ENCODE results near the gene TWNK.
"Not testable (repeated sequence)": the region's sequence is repeated elsewhere in the genome, so short reads cannot be mapped to it uniquely, and the experiment has no call there.

Gene TWNK

DNA sequence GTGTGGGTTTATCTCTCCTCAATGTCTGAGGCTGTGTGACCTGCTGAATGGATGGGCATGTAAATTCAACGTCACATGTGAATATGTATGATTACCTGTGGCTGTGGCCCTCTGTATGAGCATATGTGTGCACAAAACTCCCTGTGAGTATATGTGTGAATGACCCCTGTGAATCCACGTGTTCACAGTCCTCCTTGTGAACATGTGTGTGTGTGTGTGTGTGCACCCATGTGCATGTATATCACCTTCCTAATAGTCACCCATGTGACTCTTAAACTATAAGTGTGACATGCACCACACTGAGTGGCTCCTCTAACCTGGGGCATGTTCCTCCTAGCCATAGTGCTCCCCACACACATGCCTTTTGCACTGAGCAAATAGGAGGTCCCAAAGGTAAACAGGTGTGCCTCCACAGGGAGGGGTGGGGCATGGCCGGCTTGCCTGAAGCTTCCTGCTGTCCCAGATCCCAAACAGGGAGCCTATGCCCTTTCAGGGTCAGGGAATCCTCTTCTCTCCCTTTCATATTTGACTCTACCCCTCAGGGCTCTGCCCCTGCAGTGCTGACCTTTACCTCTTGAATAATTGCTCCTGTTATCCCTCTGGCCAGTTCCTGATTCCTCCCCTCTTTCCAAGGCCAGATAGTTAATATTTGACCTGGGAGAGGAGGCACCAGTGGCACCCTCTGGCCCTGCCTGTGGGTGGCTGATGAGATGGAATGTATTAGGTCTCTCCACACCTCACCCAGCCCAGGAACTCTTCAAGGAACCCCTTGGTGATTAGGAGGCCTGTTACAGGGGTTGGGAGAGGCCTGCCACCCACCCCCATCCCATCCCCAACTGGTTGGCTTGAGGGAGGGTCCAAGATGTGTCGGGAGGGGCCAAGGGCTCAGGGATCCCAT lies 16.2 kb upstream of the TWNK start:
- Histone ChIP-seq H3K27ac (replicated peaks) (no peak overlapping the region), H3K4me3 (replicated peaks; ENCODE audit: insufficient read depth, low read length) (no peak overlapping the region), H3K27me3 (ENCODE audit: insufficient read depth, poor library complexity, severe bottlenecking) (no peaks in the 10 kb centered on the region)
- TF ChIP-seq, protein P1, sequence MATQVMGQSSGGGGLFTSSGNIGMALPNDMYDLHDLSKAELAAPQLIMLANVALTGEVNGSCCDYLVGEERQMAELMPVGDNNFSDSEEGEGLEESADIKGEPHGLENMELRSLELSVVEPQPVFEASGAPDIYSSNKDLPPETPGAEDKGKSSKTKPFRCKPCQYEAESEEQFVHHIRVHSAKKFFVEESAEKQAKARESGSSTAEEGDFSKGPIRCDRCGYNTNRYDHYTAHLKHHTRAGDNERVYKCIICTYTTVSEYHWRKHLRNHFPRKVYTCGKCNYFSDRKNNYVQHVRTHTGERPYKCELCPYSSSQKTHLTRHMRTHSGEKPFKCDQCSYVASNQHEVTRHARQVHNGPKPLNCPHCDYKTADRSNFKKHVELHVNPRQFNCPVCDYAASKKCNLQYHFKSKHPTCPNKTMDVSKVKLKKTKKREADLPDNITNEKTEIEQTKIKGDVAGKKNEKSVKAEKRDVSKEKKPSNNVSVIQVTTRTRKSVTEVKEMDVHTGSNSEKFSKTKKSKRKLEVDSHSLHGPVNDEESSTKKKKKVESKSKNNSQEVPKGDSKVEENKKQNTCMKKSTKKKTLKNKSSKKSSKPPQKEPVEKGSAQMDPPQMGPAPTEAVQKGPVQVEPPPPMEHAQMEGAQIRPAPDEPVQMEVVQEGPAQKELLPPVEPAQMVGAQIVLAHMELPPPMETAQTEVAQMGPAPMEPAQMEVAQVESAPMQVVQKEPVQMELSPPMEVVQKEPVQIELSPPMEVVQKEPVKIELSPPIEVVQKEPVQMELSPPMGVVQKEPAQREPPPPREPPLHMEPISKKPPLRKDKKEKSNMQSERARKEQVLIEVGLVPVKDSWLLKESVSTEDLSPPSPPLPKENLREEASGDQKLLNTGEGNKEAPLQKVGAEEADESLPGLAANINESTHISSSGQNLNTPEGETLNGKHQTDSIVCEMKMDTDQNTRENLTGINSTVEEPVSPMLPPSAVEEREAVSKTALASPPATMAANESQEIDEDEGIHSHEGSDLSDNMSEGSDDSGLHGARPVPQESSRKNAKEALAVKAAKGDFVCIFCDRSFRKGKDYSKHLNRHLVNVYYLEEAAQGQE (IDR thresholded peaks at IDR 0.05; ENCODE audit: insufficient replicate concordance, low read depth), result no peak
- TF ChIP-seq SPI1 (IDR thresholded peaks at IDR 0.05; ENCODE audit: borderline replicate concordance, low read depth), result no peak
- DNase-seq (ENCODE audit: low read depth in 1 of 2, low spot score in 1 of 2), result no peak

DNA sequence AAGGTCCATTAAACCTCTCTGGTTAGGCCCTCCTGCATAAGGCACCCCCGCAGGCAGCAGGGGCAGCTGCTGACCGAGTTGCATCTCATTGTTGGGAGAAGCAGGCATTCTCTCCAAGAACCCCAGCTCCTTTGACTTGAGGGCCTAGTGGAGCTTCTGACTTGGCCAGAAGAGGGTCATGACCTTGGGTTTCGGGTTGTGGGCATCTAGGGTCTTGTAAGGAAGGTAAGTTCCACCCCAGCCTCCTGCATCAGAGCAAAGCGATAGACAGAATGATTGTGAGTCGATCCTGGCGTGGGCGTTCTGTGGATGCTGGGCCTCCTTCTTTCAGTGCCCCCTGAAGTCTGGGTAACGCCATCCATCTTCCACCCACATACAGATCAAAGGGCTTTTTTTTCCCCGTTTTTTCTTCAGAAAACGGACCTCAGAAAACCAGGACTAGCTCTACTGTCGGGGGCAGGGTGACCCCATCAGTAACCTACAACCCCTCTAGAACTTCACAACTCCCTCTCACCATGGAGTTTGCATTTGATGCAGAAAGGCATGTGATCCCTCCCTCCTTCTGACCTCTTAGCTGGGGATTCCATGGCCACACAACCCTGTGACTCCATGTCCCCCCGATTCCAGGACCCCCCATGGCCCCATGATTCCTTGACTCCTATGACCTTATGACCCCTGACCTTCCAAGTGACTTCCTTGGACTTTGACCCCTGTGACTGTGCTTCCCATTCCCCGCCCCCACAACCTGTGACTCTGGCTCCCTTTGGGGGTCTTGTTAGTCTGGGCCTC lies 15.0 kb upstream of the TWNK start:
- TF ChIP-seq, protein P2, sequence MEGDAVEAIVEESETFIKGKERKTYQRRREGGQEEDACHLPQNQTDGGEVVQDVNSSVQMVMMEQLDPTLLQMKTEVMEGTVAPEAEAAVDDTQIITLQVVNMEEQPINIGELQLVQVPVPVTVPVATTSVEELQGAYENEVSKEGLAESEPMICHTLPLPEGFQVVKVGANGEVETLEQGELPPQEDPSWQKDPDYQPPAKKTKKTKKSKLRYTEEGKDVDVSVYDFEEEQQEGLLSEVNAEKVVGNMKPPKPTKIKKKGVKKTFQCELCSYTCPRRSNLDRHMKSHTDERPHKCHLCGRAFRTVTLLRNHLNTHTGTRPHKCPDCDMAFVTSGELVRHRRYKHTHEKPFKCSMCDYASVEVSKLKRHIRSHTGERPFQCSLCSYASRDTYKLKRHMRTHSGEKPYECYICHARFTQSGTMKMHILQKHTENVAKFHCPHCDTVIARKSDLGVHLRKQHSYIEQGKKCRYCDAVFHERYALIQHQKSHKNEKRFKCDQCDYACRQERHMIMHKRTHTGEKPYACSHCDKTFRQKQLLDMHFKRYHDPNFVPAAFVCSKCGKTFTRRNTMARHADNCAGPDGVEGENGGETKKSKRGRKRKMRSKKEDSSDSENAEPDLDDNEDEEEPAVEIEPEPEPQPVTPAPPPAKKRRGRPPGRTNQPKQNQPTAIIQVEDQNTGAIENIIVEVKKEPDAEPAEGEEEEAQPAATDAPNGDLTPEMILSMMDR (IDR thresholded peaks at IDR 0.05; ENCODE audit: insufficient read depth, low read length), result no peak
- TF ChIP-seq GABPA (IDR thresholded peaks at IDR 0.05; ENCODE audit: low read depth) (no peak), POLR2AphosphoS5 (IDR thresholded peaks at IDR 0.05; ENCODE audit: low read depth) (no peak), SPI1 (IDR thresholded peaks at IDR 0.05; ENCODE audit: borderline replicate concordance, low read depth) (no peak)
- TF ChIP-seq, protein P1 (IDR thresholded peaks at IDR 0.05; ENCODE audit: insufficient replicate concordance, low read depth), result no peak
- no peak overlapping the region for H3K4me3 ChIP-seq (replicated peaks; ENCODE audit: insufficient read depth, low read length)
- no peak for DNase-seq (ENCODE audit: low read depth in 1 of 2, low spot score in 1 of 2)
- no peak overlapping the region for H3K27ac ChIP-seq (replicated peaks)
- H3K27me3 ChIP-seq (ENCODE audit: insufficient read depth, poor library complexity, severe bottlenecking), result no peaks in the 10 kb centered on the region

DNA sequence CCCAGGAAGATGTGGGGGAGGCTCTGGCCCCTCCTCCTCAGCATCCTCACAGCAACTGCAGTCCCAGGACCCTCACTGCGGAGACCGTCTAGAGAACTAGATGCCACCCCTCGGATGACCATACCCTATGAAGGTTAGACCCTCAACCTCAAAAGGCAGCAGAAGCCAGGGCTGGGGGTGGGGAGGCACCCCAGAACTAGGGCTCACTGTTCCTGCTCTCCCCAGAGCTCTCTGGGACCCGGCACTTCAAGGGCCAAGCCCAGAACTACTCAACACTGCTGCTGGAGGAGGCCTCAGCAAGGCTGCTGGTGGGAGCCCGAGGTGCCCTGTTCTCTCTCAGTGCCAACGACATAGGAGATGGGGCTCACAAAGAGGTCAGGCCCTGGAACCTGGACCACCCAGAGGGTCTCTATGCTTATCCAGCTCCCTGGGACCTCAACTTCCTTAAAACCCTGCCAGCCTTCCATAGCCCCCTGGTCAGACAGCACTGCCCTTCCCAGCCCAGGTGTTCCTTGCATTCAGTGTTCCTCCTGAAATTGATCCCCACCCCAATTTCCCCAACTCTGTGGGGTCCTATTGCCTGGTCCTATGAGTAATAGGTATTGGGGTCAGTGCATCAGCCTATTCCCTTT lies 14.3 kb upstream of the TWNK start:
- H3K27ac ChIP-seq (replicated peaks), result no peak overlapping the region
- no peak overlapping the region for H3K4me3 ChIP-seq (replicated peaks; ENCODE audit: insufficient read depth, low read length)
- DNase-seq (ENCODE audit: low read depth in 1 of 2, low spot score in 1 of 2), result no peak
- TF ChIP-seq SPI1 (IDR thresholded peaks at IDR 0.05; ENCODE audit: borderline replicate concordance, low read depth), result no peak
- no peak for TF ChIP-seq POLR2AphosphoS5 (IDR thresholded peaks at IDR 0.05; ENCODE audit: low read depth)
- no peak for TF ChIP-seq GABPA (IDR thresholded peaks at IDR 0.05; ENCODE audit: low read depth)
- TF ChIP-seq, protein P2 (IDR thresholded peaks at IDR 0.05; ENCODE audit: insufficient read depth, low read length), result no peak
- TF ChIP-seq, protein P1 (IDR thresholded peaks at IDR 0.05; ENCODE audit: insufficient replicate concordance, low read depth), result no peak
- no peaks in the 10 kb centered on the region for H3K27me3 ChIP-seq (ENCODE audit: insufficient read depth, poor library complexity, severe bottlenecking)

DNA sequence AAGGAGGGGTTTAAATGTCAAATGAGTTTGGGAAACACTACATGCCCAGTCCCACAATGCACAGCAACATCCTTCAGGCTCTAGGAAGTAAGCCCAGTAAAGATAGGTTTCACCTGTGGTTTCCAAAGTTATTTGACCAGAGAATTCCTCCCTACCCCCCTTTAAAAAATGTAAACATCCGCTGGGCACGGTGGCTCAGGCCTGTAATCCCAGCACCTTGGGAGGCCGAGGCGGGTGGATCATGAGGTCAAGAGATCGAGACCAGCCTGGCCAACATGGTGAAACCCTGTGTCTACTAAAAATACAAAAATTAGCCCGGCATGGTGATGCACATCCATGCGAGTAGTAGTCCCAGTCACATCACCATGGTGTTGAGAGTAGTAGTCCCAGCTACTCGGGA lies 11.9 kb upstream of the TWNK start:
- not testable (repeated sequence) for H3K27me3 ChIP-seq (ENCODE audit: insufficient read depth, poor library complexity, severe bottlenecking); H3K27ac ChIP-seq (replicated peaks); H3K4me3 ChIP-seq (replicated peaks; ENCODE audit: insufficient read depth, low read length); DNase-seq (ENCODE audit: low read depth in 1 of 2, low spot score in 1 of 2)

All from HL-60 (cell line).